Measurements from ENCODE around the gene PAMR1. TPM values are rescaled to one million over a fixed set of nuclear protein-coding genes. Genes with fewer than 3 reads are reported as not detected.

PAMR1 gene
- total RNA-seq, 4 donors from 2014 or later, result 13.3 to 25.8 (median 14.6) TPM

DNA sequence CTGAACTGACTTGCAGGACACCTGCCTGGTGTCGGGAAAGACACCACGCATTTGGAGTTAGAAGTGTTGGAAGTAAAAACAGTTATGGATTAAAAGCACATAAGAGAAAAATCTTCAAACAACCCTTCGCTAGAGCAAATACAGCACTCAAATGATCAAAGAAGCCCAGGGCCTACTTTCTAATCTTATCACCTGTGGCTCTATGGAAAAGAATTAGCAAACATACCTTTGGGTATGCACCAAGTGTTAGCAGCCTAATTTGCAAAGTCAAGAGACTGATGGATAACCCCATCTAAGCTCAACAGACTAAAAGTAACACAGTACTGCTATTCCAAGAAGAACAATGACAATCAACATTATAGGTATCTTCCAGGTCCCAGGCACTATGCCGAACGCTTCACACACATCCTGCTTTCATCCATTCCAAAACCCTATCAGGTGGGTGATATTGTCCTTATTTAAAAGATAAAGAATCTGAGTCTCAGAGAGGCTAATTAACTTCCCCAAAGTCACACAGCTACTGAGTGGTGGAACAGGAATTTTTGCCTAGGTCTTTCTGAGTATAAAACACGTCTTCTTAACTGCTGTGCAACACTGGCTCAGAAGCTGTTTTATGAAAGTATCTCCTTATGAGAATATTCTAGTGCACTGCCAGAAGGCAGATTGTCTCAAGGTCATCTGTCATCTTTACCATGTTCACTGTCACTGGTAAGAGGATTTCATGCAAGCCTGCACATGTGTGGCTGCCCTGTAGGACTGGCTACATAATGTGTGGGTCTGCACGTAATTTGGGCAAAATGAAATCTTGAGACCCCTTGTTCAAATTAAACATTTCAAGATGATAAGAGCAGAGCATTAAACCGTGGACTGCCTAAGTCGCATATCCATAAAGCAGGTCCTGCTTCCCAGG lies 122.4 kb downstream of the PAMR1 start:
- 91% methylated on average over 9 of the region's 9 CpGs for WGBS
- Histone ChIP-seq H3K9me3 (no peaks in the 10 kb centered on the region), H3K36me3 (no peaks in the 10 kb centered on the region), H3K4me1 (no peaks in the 10 kb centered on the region), H3K27ac (no peak overlapping the region), H3K27me3 (no peaks in the 10 kb centered on the region), H3K4me3 (no peak overlapping the region)
- no peak for TF ChIP-seq EP300 (IDR thresholded peaks at IDR 0.05)
- no peak for TF ChIP-seq POLR2A (IDR thresholded peaks at IDR 0.05)
- TF ChIP-seq, protein P1, sequence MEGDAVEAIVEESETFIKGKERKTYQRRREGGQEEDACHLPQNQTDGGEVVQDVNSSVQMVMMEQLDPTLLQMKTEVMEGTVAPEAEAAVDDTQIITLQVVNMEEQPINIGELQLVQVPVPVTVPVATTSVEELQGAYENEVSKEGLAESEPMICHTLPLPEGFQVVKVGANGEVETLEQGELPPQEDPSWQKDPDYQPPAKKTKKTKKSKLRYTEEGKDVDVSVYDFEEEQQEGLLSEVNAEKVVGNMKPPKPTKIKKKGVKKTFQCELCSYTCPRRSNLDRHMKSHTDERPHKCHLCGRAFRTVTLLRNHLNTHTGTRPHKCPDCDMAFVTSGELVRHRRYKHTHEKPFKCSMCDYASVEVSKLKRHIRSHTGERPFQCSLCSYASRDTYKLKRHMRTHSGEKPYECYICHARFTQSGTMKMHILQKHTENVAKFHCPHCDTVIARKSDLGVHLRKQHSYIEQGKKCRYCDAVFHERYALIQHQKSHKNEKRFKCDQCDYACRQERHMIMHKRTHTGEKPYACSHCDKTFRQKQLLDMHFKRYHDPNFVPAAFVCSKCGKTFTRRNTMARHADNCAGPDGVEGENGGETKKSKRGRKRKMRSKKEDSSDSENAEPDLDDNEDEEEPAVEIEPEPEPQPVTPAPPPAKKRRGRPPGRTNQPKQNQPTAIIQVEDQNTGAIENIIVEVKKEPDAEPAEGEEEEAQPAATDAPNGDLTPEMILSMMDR (IDR thresholded peaks at IDR 0.05), result no peak
- no peak for TF ChIP-seq POLR2AphosphoS5 (IDR thresholded peaks at IDR 0.05)
- DNase-seq (ENCODE audit: low spot score in 2 of 2), result no peak

DNA sequence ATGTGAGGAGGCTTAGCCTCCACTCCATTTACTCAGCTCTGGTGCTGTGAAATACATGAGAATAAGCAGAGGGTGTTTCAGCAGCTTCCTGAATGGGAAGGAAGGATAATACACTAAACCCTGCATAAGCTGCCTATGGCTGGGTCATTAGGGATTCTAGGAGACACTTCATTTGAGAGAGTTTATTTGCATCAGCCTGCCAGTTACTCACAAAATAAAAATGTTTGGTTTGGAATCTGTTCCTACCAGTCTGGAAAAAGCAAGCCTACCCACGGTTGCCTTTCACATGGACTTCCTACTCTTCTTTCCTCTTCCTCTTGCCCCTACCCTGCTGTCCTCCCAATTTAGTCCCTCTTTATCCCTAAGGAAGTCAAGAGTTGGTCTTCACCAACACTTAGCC lies 126.5 kb downstream of the PAMR1 start:
- no peaks in the 10 kb centered on the region for H3K36me3 ChIP-seq
- DNase-seq (ENCODE audit: low spot score in 2 of 2), result no peak
- no peak for TF ChIP-seq POLR2AphosphoS5 (IDR thresholded peaks at IDR 0.05)
- TF ChIP-seq POLR2A (IDR thresholded peaks at IDR 0.05), result no peak
- no peak for TF ChIP-seq EP300 (IDR thresholded peaks at IDR 0.05)
- TF ChIP-seq, protein P1 (IDR thresholded peaks at IDR 0.05), result no peak
- H3K9me3 ChIP-seq, result no peaks in the 10 kb centered on the region
- WGBS, result 39% methylated on average over 1 of the region's 1 CpG
- no peaks in the 10 kb centered on the region for H3K27me3 ChIP-seq
- H3K27ac ChIP-seq, result no peak overlapping the region
- H3K4me3 ChIP-seq, result no peak overlapping the region
- no peaks in the 10 kb centered on the region for H3K4me1 ChIP-seq

DNA sequence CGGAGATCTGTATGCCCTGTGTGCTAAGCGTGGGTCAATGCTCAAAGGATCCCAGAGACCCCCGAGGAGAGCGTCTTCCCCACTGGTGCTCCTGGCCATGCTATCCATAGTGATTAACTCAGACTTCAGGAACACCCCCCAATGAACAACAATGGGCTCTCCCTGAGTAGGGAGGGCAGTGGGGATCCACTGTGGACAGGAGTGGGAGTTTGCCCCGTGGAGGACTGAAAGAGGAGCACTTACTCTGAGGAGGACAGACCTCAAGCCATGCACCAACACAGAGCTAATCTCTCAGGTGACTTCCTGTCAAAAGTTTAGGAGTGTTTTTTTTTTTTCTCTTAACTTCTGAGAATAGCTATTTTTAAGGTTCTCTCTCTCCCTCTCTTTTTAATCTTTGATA lies 130.5 kb downstream of the PAMR1 start:
- TF ChIP-seq POLR2AphosphoS5 (IDR thresholded peaks at IDR 0.05), result no peak
- TF ChIP-seq, protein P1 (IDR thresholded peaks at IDR 0.05), result no peak
- TF ChIP-seq EP300 (IDR thresholded peaks at IDR 0.05), result no peak
- no peak for TF ChIP-seq POLR2A (IDR thresholded peaks at IDR 0.05)
- 87% methylated on average over 5 of the region's 5 CpGs for WGBS
- H3K4me3 ChIP-seq, result no peak overlapping the region
- H3K4me1 ChIP-seq, result peaks cover 24% of the 10 kb centered on the region
- H3K9me3 ChIP-seq, result no peaks in the 10 kb centered on the region
- H3K27me3 ChIP-seq, result no peaks in the 10 kb centered on the region
- DNase-seq (ENCODE audit: low spot score in 2 of 2), result no peak
- no peak overlapping the region for H3K27ac ChIP-seq
- H3K36me3 ChIP-seq, result no peaks in the 10 kb centered on the region

DNA sequence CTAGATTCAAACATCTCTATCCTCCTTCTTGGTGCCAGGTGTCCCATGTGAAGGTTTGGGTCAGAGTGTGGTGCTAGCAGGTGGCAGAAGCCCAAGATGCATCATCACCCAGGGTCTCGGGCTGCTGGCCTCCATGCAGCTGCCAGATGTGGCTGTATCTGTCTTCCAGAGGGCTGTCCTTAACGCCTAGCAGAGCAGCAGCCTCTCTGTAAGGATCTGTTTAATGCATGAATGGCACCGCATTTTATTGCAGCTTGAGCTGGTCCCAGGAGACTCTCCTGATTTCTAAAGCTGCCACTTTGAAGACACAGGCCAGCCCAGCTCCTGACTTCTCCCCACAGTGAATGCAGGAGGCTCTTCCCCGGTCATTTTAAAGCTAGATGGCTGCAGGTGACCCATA lies 132.3 kb downstream of the PAMR1 start:
- DNase-seq (ENCODE audit: low spot score in 2 of 2), result no peak

More for the DNA sequence above, 132.3 kb downstream of the PAMR1 start:
- H3K4me3 ChIP-seq, result no peak overlapping the region
- H3K27me3 ChIP-seq, result no peaks in the 10 kb centered on the region
- TF ChIP-seq, protein P1 (IDR thresholded peaks at IDR 0.05), result no peak
- TF ChIP-seq POLR2AphosphoS5 (IDR thresholded peaks at IDR 0.05), result no peak
- TF ChIP-seq POLR2A (IDR thresholded peaks at IDR 0.05), result no peak
- TF ChIP-seq EP300 (IDR thresholded peaks at IDR 0.05), result no peak
- H3K9me3 ChIP-seq, result no peaks in the 10 kb centered on the region
- 55% methylated on average over 3 of the region's 4 CpGs for WGBS
- no peaks in the 10 kb centered on the region for H3K36me3 ChIP-seq
- peaks cover 24% of the 10 kb centered on the region for H3K4me1 ChIP-seq
- H3K27ac ChIP-seq, result no peak overlapping the region
